Vagina (tissue), 2 donors: Measurements from ENCODE around the gene KCNH3.

ENCODE experiments used
- POLR2A ChIP-seq, 2 donors: fragments of 450-650 bp; IDR thresholded peaks; one replicate each; pipeline ENCODE4 v1.6.1; 2017; ENCODE audit warnings: antibody characterized with exemption in 2 of 2, mild to moderate bottlenecking in 2 of 2, moderate library complexity in 2 of 2
- TF ChIP-seq, protein P1 (sequence below), 3 experiments: fragments of 450-650 bp in 2 of 3; fragments of 200-600 bp in 1 of 3; sonication (generic) in 1 of 3; IDR thresholded peaks; one replicate each; pipeline ENCODE4 v1.5.1; 2017 to 2019; ENCODE audit warnings: antibody characterized with exemption in 3 of 3, mild to moderate bottlenecking in 2 of 3, moderate library complexity in 2 of 3

DNA sequence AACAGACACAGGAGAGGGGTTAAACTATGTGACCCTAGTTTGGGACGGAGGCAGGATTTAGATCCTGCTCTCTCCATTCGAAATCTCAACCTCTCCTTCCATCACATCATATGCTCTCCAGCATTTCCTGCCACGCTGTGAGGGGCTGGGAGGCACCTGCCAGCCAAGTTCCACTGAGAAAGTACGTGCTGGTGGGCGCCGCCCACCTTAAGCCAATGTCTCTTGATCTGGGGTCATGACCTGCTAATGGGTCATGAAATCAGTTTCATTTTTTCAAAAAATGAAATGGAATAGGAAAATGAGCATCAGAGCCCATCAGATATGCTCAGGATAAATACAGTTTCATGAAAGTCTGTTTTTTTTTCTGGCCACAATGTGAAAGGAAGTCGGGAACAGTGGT is 21.9 kb downstream of the KCNH3 start:
- no peak for TF ChIP-seq POLR2A (IDR thresholded peaks at IDR 0.05)
- TF ChIP-seq, protein P1, sequence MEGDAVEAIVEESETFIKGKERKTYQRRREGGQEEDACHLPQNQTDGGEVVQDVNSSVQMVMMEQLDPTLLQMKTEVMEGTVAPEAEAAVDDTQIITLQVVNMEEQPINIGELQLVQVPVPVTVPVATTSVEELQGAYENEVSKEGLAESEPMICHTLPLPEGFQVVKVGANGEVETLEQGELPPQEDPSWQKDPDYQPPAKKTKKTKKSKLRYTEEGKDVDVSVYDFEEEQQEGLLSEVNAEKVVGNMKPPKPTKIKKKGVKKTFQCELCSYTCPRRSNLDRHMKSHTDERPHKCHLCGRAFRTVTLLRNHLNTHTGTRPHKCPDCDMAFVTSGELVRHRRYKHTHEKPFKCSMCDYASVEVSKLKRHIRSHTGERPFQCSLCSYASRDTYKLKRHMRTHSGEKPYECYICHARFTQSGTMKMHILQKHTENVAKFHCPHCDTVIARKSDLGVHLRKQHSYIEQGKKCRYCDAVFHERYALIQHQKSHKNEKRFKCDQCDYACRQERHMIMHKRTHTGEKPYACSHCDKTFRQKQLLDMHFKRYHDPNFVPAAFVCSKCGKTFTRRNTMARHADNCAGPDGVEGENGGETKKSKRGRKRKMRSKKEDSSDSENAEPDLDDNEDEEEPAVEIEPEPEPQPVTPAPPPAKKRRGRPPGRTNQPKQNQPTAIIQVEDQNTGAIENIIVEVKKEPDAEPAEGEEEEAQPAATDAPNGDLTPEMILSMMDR (IDR thresholded peaks at IDR 0.05), result no peak
